ENCODE results near the gene BAK1.

BAK1 gene

GRCh38 chr6:33602180-33602579 lies 22.1 kb upstream of the BAK1 start:
- TF ChIP-seq EP300 (IDR thresholded peaks at IDR 0.05; ENCODE audit: borderline replicate concordance) (no peak), TEAD4 (IDR thresholded peaks at IDR 0.05) (no peak), TAF1 (IDR thresholded peaks at IDR 0.05; ENCODE audit: low read depth) (no peak), TCF12 (IDR thresholded peaks at IDR 0.05; ENCODE audit: low read depth) (no peak), REST (IDR thresholded peaks at IDR 0.05; ENCODE audit: low read depth) (no peak), NFIC (IDR thresholded peaks at IDR 0.05) (no peak), EGR1 (IDR thresholded peaks at IDR 0.05) (no peak), YY1 (IDR thresholded peaks at IDR 0.05; ENCODE audit: low read depth) (no peak), CEBPB (IDR thresholded peaks at IDR 0.05) (no peak), CREB1 (IDR thresholded peaks at IDR 0.05; ENCODE audit: low read depth) (no peak), MAX (IDR thresholded peaks at IDR 0.05) (no peak), ZBTB7A (IDR thresholded peaks at IDR 0.05; ENCODE audit: low read depth) (no peak), USF1 (IDR thresholded peaks at IDR 0.05) (no peak)

GRCh38 chr6:33600761-33601160 lies 20.7 kb upstream of the BAK1 start:
- TF ChIP-seq RAD21 (IDR thresholded peaks at IDR 0.05; ENCODE audit: low read depth) (no peak), FOXM1 (IDR thresholded peaks at IDR 0.05; ENCODE audit: borderline replicate concordance, low read depth) (no peak), YY1 (IDR thresholded peaks at IDR 0.05; ENCODE audit: low read depth) (no peak), EGR1 (IDR thresholded peaks at IDR 0.05) (no peak), TEAD4 (IDR thresholded peaks at IDR 0.05) (no peak), ZBTB7A (IDR thresholded peaks at IDR 0.05; ENCODE audit: low read depth) (no peak), CEBPB (IDR thresholded peaks at IDR 0.05) (no peak), REST (IDR thresholded peaks at IDR 0.05; ENCODE audit: low read depth) (no peak), CREB1 (IDR thresholded peaks at IDR 0.05; ENCODE audit: low read depth) (no peak), TAF1 (IDR thresholded peaks at IDR 0.05; ENCODE audit: low read depth) (no peak), EP300 (IDR thresholded peaks at IDR 0.05; ENCODE audit: borderline replicate concordance) (no peak), NFIC (IDR thresholded peaks at IDR 0.05) (no peak)

GRCh38 chr6:33599413-33599938 lies 19.4 kb upstream of the BAK1 start:
- TF ChIP-seq FOXM1 (IDR thresholded peaks at IDR 0.05; ENCODE audit: borderline replicate concordance, low read depth) (peak; percentile 67; the same call in 1 of the 2 replicates), ZBTB7A (IDR thresholded peaks at IDR 0.05; ENCODE audit: low read depth) (peak; percentile 40; the same call in 1 of the 2 replicates), CEBPB (IDR thresholded peaks at IDR 0.05) (peak; percentile 47; the same call in 1 of the 2 replicates), EP300 (IDR thresholded peaks at IDR 0.05; ENCODE audit: borderline replicate concordance) (peak; percentile 94), CREB1 (IDR thresholded peaks at IDR 0.05; ENCODE audit: low read depth) (no peak), USF1 (IDR thresholded peaks at IDR 0.05) (peak; percentile 38), MAX (IDR thresholded peaks at IDR 0.05) (peak; percentile 71), EGR1 (IDR thresholded peaks at IDR 0.05) (0 out of 2 replicates have a peak, but pooled peaks have one; percentile 18), REST (IDR thresholded peaks at IDR 0.05; ENCODE audit: low read depth) (no peak), TAF1 (IDR thresholded peaks at IDR 0.05; ENCODE audit: low read depth) (no peak), YY1 (IDR thresholded peaks at IDR 0.05; ENCODE audit: low read depth) (peak; percentile 66), TCF12 (IDR thresholded peaks at IDR 0.05; ENCODE audit: low read depth) (peak; percentile 94), RAD21 (IDR thresholded peaks at IDR 0.05; ENCODE audit: low read depth) (peak; percentile 25; the same call in 1 of the 2 replicates), TEAD4 (IDR thresholded peaks at IDR 0.05) (peak; percentile 94), NFIC (IDR thresholded peaks at IDR 0.05) (peak; percentile 97)

Data from Ishikawa (cell line).